IMR-90 (cell line): ENCODE data around the gene CFAP97D2. TPM values are rescaled to one million over a fixed set of nuclear protein-coding genes. Genes with fewer than 3 reads are reported as not detected.

ENCODE experiments used
- ATAC-seq: fragments of 200-7000 bp; cut with Tn5 transposase; 2 replicates; pipeline ENCODE4 v1.9.1; 2020; ENCODE audit warnings: low read depth, mild to moderate bottlenecking, moderate library complexity
- BruUV-seq: library from RNA; stranded (reverse); fragments of 400-500 nt; replicated peaks from 2 replicates; lab custom pipeline; 2021; lab: Mats Ljungman, UMichigan
- CTCF ChIA-PET: fragments of 300-600 bp; formaldehyde crosslinking; extraction: SDS; loops from one replicate; lab custom pipeline; 2021; ENCODE audit warnings: antibody characterized with exemption; lab: Yijun Ruan, JAX
- POLR2A ChIA-PET: fragments of 300-600 bp; sonication (Branson Sonifier 250); formaldehyde crosslinking; loops from one replicate; lab custom pipeline; 2022; ENCODE audit warnings: antibody characterized with exemption; ENCODE audit not compliant: unreplicated experiment; lab: Charles Lee
- DNase-seq: peaks from one replicate; pipeline ENCODE4 v3.0.0; 2013
- H2AFZ ChIP-seq: replicated peaks from 2 replicates; pipeline ENCODE3; 2013; ENCODE audit warnings: low read length, mild to moderate bottlenecking; ENCODE audit not compliant: poor library complexity
- H2AK5ac ChIP-seq: 2 replicates; pipeline ENCODE4 v1.6.1; 2013; ENCODE audit warnings: low read depth, low read length, inconsistent platforms
- H2AK9ac ChIP-seq: replicated peaks from 2 replicates; pipeline ENCODE3; 2013; ENCODE audit warnings: mild to moderate bottlenecking, low read depth, low read length, moderate library complexity; ENCODE audit not compliant: poor library complexity
- H2BK120ac ChIP-seq: 2 replicates; pipeline ENCODE4 v1.6.1; 2013; ENCODE audit warnings: low read depth, low read length, inconsistent platforms
- H2BK15ac ChIP-seq: 3 replicates; pipeline ENCODE4 v1.6.1; 2013; ENCODE audit warnings: low read depth, low read length, inconsistent platforms
- H2BK20ac ChIP-seq: 2 replicates; pipeline ENCODE4 v1.6.1; 2013; ENCODE audit warnings: low read depth, mild to moderate bottlenecking, inconsistent platforms, low read length, moderate library complexity
- H2BK5ac ChIP-seq: 2 replicates; pipeline ENCODE4 v1.6.1; 2013; ENCODE audit warnings: mild to moderate bottlenecking, low read depth, low read length, inconsistent platforms; ENCODE audit not compliant: poor library complexity, severe bottlenecking
- H3K14ac ChIP-seq: replicated peaks from 2 replicates; pipeline ENCODE4 v1.6.1; 2013; ENCODE audit warnings: low read depth, low read length, inconsistent platforms
- H3K18ac ChIP-seq: 2 replicates; pipeline ENCODE4 v1.6.1; 2013; ENCODE audit warnings: low read depth, low read length, control low read depth
- H3K23ac ChIP-seq: 2 replicates; pipeline ENCODE4 v1.6.1; 2013; ENCODE audit warnings: low read depth, low read length, inconsistent platforms
- H3K27ac ChIP-seq: 2 replicates; pipeline ENCODE4 v1.5.1; 2013; ENCODE audit warnings: mild to moderate bottlenecking, control low read depth, low read length; ENCODE audit not compliant: insufficient read depth
- H3K27me3 ChIP-seq: 2 replicates; pipeline ENCODE4 v1.6.1; 2013; ENCODE audit warnings: low read length; ENCODE audit not compliant: control insufficient read depth, insufficient read depth
- H3K36me3 ChIP-seq: 2 replicates; pipeline ENCODE4 v1.6.1; 2013; ENCODE audit warnings: low read length, mixed read lengths; ENCODE audit not compliant: control insufficient read depth, insufficient read depth
- H3K4ac ChIP-seq: 2 replicates; pipeline ENCODE4 v1.6.1; 2013; ENCODE audit warnings: low read depth, low read length, inconsistent platforms
- H3K4me1 ChIP-seq: 2 replicates; pipeline ENCODE4 v1.6.1; 2013; ENCODE audit warnings: low read length, mixed read lengths; ENCODE audit not compliant: control insufficient read depth, insufficient read depth
- H3K4me2 ChIP-seq: 2 replicates; pipeline ENCODE4 v1.6.1; 2013; ENCODE audit warnings: low read depth, mild to moderate bottlenecking, control low read depth, low read length, moderate library complexity
- H3K4me3 ChIP-seq: 2 replicates; pipeline ENCODE4 v1.5.1; 2013; ENCODE audit warnings: low read depth, mild to moderate bottlenecking, control low read depth, low read length, moderate library complexity; ENCODE audit not compliant: insufficient read depth
- H3K56ac ChIP-seq: 2 replicates; pipeline ENCODE4 v1.6.1; 2013; ENCODE audit warnings: low read length, inconsistent platforms; ENCODE audit not compliant: insufficient read depth; ENCODE audit errors: extremely low read depth
- H3K79me1 ChIP-seq, 2 experiments: 2 replicates each; pipeline ENCODE4 v1.6.1; 2013; ENCODE audit warnings: low read length in 2 of 2, inconsistent platforms in 1 of 2, low read depth in 1 of 2
- H3K9ac ChIP-seq: 2 replicates; pipeline ENCODE4 v1.6.1; 2013; ENCODE audit warnings: low read depth, low read length, control low read depth
- H3K9me1 ChIP-seq: 2 replicates; pipeline ENCODE4 v1.6.1; 2013; ENCODE audit warnings: low read length, inconsistent platforms; ENCODE audit not compliant: insufficient read depth
- H3K9me3 ChIP-seq: 2 replicates; pipeline ENCODE4 v1.6.1; 2013; ENCODE audit warnings: low read length; ENCODE audit not compliant: control insufficient read depth, insufficient read depth
- H4K20me1 ChIP-seq: 2 replicates; pipeline ENCODE4 v1.6.1; 2013; ENCODE audit warnings: low read length, inconsistent platforms; ENCODE audit not compliant: insufficient read depth
- H4K5ac ChIP-seq: 2 replicates; pipeline ENCODE4 v1.6.1; 2013; ENCODE audit warnings: mild to moderate bottlenecking, low read depth, low read length, control low read depth
- H4K8ac ChIP-seq, 2 experiments: 2 replicates each; pipeline ENCODE4 v1.6.1; 2013; ENCODE audit warnings: low read depth in 2 of 2, low read length in 2 of 2, control low read depth in 1 of 2, inconsistent platforms in 1 of 2
- H4K91ac ChIP-seq: 2 replicates; pipeline ENCODE4 v1.6.1; 2013; ENCODE audit warnings: low read depth, low read length, inconsistent platforms; ENCODE audit not compliant: insufficient read depth
- CEBPB ChIP-seq: IDR thresholded peaks from 2 replicates; pipeline ENCODE4 v1.6.1; 2012; ENCODE audit warnings: low read depth, low read length, improper control_type of control experiment
- CTCF ChIP-seq: conservative IDR thresholded peaks from 2 replicates; pipeline ENCODE4 v1.5.1; 2012; ENCODE audit warnings: mild to moderate bottlenecking, low read depth, low read length, improper control_type of control experiment
- MAFK ChIP-seq: IDR thresholded peaks from 2 replicates; pipeline ENCODE4 v1.6.1; 2012; ENCODE audit warnings: low read depth, low read length, improper control_type of control experiment
- MAZ ChIP-seq: IDR thresholded peaks from 2 replicates; pipeline ENCODE4 v1.6.1; 2012; ENCODE audit warnings: low read depth, mild to moderate bottlenecking, low read length, improper control_type of control experiment, moderate library complexity, borderline replicate concordance
- NFE2L2 ChIP-seq: fragments of 150-350 bp; IDR thresholded peaks from 2 replicates; pipeline ENCODE4 v1.6.1; 2016; ENCODE audit warnings: low read depth, mild to moderate bottlenecking, low read length
- POLR2A ChIP-seq: IDR thresholded peaks from 2 replicates; pipeline ENCODE4 v1.6.1; 2012; ENCODE audit warnings: mild to moderate bottlenecking, low read depth, low read length
- RAD21 ChIP-seq: IDR thresholded peaks from 2 replicates; pipeline ENCODE4 v1.6.1; 2012; ENCODE audit warnings: low read length, improper control_type of control experiment
- RCOR1 ChIP-seq: IDR thresholded peaks from 2 replicates; pipeline ENCODE4 v1.6.1; 2012; ENCODE audit warnings: mild to moderate bottlenecking, low read length, improper control_type of control experiment; ENCODE audit not compliant: insufficient replicate concordance
- RFX5 ChIP-seq: IDR thresholded peaks from 2 replicates; pipeline ENCODE4 v1.8.0; 2012; ENCODE audit warnings: low read depth, mild to moderate bottlenecking, low read length, moderate library complexity
- SMC3 ChIP-seq: fragments of 150-350 bp; IDR thresholded peaks from 2 replicates; pipeline ENCODE4 v1.6.1; 2016; ENCODE audit warnings: low read depth, mild to moderate bottlenecking, antibody characterized with exemption, low read length, moderate library complexity
- WGBS, 2 experiments: methylation state at CpG; one replicate each; pipeline versions ENCODE4 v1.1.5 to v1.1.7; 2013; ENCODE audit warnings: missing lambda C conversion rate in 2 of 2; ENCODE audit not compliant: insufficient read length in 1 of 2; ENCODE audit errors: extremely low coverage in 2 of 2; 5-methylcytosine and 5-hydroxymethylcytosine counted together
- dilution Hi-C: fragments of 300-500 bp; cut with HindIII; formaldehyde crosslinking; loops from one replicate; pipeline ENCODE4 v1.14.3; 2018; ENCODE audit warnings: low sequenced_read_pairs; ENCODE audit not compliant: unreplicated experiment
- in situ Hi-C: fragments of 300-500 bp; cut with MboI; formaldehyde crosslinking; loops from 3 replicates; pipeline ENCODE4 v1.14.3; 2019; ENCODE audit warnings: low sequenced_read_pairs, inconsistent platforms, mixed read lengths
- intact Hi-C: fragments of 100-400 bp; cut with micrococcal nuclease; formaldehyde crosslinking; loops from 2 replicates; pipeline ENCODE4 v1.10.0; 2022
- polyA plus RNA-seq, 3 experiments: library from polyadenylated mRNA; depleted of rRNA; stranded (reverse); fragments of >200 nt; gene quantifications; 2 replicates each; pipeline ENCODE4 v1.2.3, GENCODE V29; 2012; ENCODE audit warnings: low replicate concordance in 1 of 3
- total RNA-seq: library from RNA; depleted of rRNA; stranded (reverse); fragments of >200 nt; gene quantifications from 2 replicates; pipeline ENCODE4 v1.2.3, GENCODE V29; 2012
- TF ChIP-seq, protein P1 (sequence below): fragments of 150-350 bp; IDR thresholded peaks from 2 replicates; pipeline ENCODE4 v1.6.1; 2016; ENCODE audit warnings: low read depth, mild to moderate bottlenecking, low read length, moderate library complexity, borderline replicate concordance

Gene CFAP97D2
- total and polyA plus RNA-seq, 2 of the 4 experiments (the other 2 are of a cell fraction): not detected

GRCh38 chr13:114226699-114227323, 47.8 kb downstream of the CFAP97D2 start (continued):
- TF ChIP-seq RCOR1: no peak
- peak; percentile 63; the same call in 1 of the 2 replicates for TF ChIP-seq POLR2A

DNA sequence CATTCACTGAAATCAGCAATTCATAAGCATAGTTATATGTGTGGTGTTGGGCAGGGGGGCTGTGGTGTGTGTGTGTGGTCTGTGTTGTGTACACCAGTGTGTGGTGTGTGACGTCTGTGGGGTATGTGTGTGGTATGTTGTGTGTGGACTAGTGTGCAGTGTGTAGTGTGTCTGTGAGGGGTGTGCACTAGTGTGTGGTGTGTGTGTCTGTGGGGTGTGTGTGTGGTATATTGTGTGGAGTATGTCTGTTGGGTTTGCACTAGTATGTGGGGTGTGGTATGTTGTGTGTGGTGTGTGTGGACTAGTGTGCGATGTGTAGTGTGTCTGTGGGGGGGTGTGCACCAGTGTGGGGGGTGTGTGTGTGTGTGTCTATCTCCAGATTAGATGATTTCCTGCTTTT, 48.5 kb downstream of the CFAP97D2 start:
- no CpG with 5 or more reads among the region's 2 CpGs for WGBS, 2 experiments
- H2BK5ac ChIP-seq: no peak overlapping the region
- peak overlapping the region; percentile 71 for H3K23ac ChIP-seq
- CTCF ChIA-PET: no interaction called here
- ATAC-seq (no peak), DNase-seq (no peak)
- no peak overlapping the region for H3K4me2 ChIP-seq
- intact Hi-C loops (loop anchor here (2.0 to 5.0 kb wide), 3 partner anchors 97 to 365 kb away; partner anchors contain the start of gene GAS6), dilution Hi-C loops (no loop called here), in situ Hi-C loops (no loop called here)
- H3K27ac ChIP-seq: no peak overlapping the region
- no peaks in the 10 kb centered on the region for H3K9me3 ChIP-seq
- H2BK15ac ChIP-seq: 0 out of 3 replicates have a peak overlapping the region, but pooled peaks have one; percentile 65
- no peak overlapping the region; the same call in 1 of the 2 replicates for H2BK20ac ChIP-seq
- H4K91ac ChIP-seq: no peak overlapping the region
- H3K9ac ChIP-seq: no peak overlapping the region
- no peak overlapping the region for H4K5ac ChIP-seq
- no peak overlapping the region for H3K56ac ChIP-seq
- H4K20me1 ChIP-seq: no peaks in the 10 kb centered on the region
- peak overlapping the region; percentile 45 for H2AFZ ChIP-seq
- no peaks in the 10 kb centered on the region for H3K36me3 ChIP-seq
- H3K4me3 ChIP-seq: no peak overlapping the region
- POLR2A ChIA-PET: no interaction called here
- no peak overlapping the region for H4K8ac ChIP-seq
- no peak overlapping the region for H2AK9ac ChIP-seq
- TF ChIP-seq RAD21 (no peak), NFE2L2 (no peak), MAZ (no peak), RCOR1 (no peak), SMC3 (no peak), CEBPB (no peak), RFX5 (no peak), POLR2A (no peak), MAFK (no peak), CTCF (no peak)
- TF ChIP-seq, protein P1, sequence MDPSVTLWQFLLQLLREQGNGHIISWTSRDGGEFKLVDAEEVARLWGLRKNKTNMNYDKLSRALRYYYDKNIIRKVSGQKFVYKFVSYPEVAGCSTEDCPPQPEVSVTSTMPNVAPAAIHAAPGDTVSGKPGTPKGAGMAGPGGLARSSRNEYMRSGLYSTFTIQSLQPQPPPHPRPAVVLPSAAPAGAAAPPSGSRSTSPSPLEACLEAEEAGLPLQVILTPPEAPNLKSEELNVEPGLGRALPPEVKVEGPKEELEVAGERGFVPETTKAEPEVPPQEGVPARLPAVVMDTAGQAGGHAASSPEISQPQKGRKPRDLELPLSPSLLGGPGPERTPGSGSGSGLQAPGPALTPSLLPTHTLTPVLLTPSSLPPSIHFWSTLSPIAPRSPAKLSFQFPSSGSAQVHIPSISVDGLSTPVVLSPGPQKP: no peak
- no TSS peak for BruUV-seq
- peak overlapping the region; percentile 86; the same call in 1 of the 2 replicates for H2AK5ac ChIP-seq
- no peaks in the 10 kb centered on the region for H3K9me1 ChIP-seq
- H3K27me3 ChIP-seq: no peaks in the 10 kb centered on the region
- no peak overlapping the region; the same call in 1 of the 2 replicates for H2BK120ac ChIP-seq
- H3K79me1 ChIP-seq: peaks cover 0 to 3% of the 10 kb centered on the region in 2 experiments; a peak in 2 of 4 replicates
- H3K4me1 ChIP-seq: peaks cover 8% of the 10 kb centered on the region
- no peak overlapping the region for H3K18ac ChIP-seq
- peak overlapping the region; percentile 40; the same call in 1 of the 2 replicates for H3K4ac ChIP-seq
- H3K14ac ChIP-seq: no peak overlapping the region
